ENCODE data around the gene POLD1.

DNA sequence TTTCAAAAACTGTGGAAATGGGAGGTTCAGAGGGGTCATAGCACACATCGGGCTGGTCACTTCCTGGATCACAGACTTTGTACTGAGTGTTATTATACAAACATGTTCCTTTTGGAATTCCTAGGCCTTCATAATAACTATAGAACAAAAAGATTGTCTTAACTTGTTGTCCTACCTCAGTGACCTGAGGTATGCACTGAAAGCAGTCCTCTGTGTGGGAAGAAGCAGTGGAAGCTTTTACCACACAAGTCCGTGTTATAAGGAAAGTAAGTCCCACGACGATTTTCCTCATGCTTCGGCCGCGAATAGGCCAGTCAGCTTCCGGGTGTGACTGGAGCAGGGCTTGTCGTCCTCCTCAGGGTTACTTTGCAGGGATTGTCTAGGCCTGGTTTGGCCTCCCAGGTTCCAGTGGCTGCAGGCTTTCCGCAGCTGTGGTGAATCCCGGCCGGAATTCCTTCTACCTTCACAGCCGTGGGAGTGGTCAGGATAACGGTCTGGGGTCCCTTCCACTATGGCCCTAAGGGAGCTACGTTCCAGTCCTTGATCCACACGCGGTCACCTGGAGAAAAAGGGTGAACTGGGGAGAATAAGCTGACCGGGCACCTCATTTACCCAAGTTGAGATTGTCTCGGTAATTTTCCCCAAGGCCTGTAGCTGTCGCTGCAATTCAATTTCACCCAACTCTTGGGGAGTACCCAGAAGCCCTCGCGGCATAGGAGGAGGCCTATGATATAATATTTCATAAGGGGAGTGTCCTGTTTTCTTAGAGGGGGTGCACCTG lies 34.7 kb upstream of the POLD1 start:
- TF ChIP-seq, protein P1, sequence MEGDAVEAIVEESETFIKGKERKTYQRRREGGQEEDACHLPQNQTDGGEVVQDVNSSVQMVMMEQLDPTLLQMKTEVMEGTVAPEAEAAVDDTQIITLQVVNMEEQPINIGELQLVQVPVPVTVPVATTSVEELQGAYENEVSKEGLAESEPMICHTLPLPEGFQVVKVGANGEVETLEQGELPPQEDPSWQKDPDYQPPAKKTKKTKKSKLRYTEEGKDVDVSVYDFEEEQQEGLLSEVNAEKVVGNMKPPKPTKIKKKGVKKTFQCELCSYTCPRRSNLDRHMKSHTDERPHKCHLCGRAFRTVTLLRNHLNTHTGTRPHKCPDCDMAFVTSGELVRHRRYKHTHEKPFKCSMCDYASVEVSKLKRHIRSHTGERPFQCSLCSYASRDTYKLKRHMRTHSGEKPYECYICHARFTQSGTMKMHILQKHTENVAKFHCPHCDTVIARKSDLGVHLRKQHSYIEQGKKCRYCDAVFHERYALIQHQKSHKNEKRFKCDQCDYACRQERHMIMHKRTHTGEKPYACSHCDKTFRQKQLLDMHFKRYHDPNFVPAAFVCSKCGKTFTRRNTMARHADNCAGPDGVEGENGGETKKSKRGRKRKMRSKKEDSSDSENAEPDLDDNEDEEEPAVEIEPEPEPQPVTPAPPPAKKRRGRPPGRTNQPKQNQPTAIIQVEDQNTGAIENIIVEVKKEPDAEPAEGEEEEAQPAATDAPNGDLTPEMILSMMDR (IDR thresholded peaks at IDR 0.05; ENCODE audit: insufficient read depth, low read depth, low read length), result no peak
- TF ChIP-seq EZH2 (IDR thresholded peaks at IDR 0.05; ENCODE audit: insufficient read depth, low read length), result no peak

Data from astrocyte (in vitro differentiated cells and primary cell).